Stimulated activated CD8-positive, alpha-beta memory T cell treated with anti-CD3 and anti-CD28 coated beads, Interleukin-4, amount 100 ng/mL, for 1 hour (primary cell): Measurements from ENCODE around the gene ALPK3.

Source experiments
- DNase-seq, 2 donors: peaks; one replicate each; pipeline ENCODE4 v3.0.0-alpha.2; 2020; ENCODE audit warnings: low read depth in 2 of 2, low spot score in 1 of 2

ALPK3 gene

DNA sequence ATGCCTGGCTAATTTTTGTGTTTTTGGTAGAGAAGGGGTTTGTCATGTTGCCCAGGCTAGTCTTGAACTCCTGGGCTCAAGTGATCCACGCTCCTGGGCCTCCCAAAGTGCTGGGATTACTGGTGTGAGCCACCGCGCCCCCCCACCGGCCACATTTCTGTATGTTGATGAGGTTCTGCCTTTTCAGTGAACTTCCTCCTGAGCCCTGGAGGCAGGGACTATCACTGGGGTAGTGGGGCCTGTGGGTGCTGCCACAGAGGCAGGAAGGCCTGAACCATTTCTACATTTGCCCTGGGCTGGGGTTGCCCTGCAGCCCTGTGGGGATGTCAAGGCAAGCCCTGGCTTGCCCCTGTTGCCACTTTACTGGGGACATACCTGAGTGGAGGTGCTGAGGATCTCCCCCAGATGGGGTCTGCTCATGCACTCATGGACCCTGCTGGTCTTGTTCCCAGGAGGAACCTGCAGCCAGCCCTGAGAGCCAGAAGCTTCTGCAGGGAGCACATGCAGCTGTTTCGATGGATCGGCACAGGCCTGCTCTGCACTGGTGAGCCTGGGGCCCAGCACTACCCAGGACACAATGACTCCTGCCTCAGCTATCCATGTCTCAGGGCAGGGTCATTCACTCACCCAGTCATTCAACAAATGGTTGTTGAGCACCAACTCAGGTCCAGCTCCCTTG is 73.0 kb downstream of the ALPK3 start:
- DNase-seq: no peak

DNA sequence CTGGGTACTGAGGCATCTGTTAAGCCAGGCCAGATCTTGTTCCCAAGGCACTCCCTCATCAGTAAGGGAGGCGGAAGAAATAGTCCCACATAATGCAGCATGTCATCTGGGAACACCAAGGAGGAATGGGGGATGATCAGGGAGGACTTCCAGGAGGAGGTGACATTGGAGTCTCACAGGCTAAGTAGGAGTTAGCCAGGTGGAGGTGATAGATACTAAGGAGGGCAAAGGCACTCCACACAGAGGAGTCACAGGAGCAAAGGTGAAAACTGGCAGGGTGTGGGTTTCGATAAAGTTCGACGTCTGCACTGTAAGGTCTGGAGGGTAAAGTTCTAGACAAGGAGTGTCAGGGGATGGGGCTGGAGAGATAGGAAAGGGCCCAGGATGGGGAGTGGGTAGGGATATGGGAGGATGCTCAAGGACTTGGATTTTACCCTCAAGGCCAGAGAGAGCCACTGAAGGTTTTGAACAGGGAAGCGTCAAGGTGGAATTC is 73.6 kb downstream of the ALPK3 start:
- no peak for DNase-seq

DNA sequence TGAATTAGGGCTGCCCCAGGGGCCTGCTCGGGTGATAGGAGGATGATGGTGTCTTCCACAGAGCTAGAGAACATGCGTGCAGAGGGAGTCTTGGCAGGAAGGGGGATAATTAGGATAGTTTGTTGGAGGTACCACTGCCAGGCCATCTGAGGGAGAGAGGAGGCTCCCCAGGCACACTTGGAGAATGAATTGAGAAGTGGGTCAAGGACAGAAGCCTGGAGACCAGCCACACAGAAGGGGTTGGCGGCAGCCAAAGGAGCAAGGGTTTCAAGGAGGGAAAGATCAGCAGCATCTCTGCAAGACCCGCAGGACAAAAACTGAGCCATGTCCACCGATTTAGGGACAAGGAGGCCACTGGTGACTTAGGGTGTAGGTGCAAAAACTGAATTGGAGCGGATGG is 74.2 kb downstream of the ALPK3 start:
- DNase-seq: no peak

DNA sequence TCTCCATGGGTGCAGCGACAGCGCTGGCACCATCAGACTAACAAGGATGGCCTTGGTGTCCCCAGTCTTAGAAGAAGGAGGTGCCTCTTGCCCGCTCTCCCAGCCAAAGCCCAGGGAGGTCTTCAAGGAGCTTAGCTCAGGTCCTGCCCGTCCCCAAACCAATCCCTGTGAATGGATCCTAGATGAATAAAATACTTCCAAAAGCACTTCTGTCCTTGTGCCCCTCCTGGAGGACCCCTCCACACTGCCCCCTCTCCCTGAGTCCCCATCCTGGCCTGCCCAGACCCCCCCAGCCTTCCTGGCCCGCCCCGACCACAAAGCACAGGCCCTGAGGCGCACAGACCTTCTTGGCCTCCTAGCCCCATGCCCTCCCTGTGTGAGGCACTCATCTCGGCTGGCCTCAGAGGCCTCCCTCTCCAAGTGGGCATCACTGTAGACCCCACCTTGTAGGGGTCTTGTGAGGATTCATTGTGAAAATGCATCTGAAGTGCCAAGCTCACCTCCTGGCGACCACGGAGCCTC is 75.7 kb downstream of the ALPK3 start:
- no peak for DNase-seq

DNA sequence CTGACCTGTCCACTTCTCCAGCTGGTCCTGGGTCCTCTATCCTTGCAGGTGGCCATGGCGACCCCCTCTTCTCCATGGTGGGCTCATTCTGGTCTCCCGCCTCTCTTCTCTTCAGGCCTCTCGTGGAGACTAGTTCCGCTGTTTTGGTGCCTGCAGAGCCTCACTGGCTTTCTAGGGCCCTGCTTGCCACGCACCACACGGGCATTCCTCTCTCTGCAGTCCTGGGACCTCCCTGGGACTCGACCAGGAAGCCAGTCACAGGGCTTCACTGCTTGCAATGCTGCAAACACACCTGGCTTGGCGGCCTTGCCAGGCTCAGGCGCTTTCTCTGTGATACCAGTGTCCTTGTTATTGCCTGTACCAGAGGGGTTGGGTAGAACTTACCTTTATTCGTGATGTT is 76.5 kb downstream of the ALPK3 start:
- no peak for DNase-seq

DNA sequence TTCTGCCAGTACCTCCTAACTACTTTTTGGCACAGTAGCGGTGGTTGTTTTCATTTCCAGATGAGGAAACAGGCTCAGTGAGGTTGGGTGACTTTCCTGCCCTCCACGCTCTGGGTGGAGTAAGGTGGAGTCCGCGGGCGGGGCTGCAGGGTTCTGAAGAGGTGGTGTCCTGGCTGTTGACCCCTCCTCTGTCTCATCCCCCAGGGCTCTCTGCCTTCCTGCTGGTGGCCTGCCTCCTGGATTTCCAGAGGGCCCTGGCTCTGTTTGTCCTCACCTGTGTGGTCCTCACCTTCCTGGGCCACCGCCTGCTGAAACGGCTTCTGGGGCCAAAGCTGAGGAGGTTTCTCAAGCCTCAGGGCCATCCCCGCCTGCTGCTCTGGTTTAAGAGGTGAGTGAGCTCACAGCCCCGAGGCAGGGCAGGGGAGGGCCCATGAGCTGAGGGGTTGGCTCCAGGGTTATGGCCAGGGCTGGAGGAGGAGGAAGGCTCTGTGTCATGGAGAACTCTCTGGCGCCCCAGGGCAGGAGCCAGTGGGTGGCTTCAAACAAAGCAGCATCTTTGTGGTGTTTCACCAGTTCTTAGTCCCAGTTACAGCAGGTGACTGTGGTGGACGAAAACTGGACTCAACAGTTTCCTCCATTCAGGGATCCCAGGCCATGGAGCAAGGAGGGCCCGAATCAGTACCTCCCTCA is 77.7 kb downstream of the ALPK3 start:
- DNase-seq: no peak

DNA sequence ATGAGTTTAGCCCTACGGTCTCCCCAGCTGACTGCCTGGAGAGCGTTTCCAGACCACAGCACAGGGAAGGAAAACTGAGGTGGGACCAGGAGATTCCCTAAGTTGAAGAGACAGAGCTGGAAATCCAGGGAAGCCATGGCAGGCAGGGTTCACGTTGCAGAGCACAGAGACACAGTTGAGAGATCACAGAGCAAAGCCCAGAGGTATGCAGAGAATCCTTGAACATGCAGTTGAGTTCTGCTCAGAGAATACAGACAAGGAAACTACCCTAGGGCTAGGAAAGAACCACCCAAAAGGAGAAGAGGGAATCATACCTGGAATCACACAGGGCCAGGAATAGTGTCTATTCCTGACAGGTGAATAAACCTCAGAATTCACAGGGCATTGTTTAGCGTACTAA is 81.6 kb downstream of the ALPK3 start:
- DNase-seq: no peak

DNA sequence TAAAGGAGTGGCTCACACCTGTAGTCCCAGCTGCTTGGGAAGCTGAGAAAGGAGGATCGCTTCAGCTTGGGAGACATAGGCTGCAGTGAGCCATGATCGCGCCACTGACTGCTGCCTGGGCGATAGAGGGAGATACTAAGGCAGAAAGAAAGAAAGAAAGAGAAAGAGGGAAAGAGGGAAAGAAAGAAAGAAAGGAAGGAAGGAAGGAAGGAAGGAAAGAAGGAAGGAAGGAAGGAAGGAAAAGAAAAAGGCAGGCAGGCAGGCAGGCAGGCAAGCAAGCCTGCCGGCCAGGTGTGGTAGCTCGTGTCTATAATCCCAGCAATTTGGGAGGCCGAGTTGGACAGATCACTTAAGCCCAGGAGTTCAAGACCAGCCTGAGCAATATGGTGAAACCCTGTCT is 82.6 kb downstream of the ALPK3 start:
- DNase-seq: no peak

DNA sequence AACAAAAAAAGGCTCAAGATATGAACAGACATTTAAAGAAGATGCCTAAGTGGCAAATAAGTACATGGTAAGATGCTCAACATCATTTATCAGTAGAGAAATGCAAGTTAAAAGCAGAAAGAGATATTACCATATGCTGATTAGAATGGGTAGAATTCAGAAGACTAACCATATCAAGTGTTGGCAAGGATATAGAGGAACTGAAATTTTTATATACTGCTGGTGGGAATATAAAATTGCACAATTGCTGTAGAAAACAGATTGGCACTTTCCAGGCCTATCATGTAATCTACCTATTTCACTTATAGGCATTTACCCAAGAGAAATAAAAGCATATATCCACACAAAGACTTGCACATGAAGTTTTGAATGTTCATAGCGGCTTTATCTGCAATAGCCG is 84.4 kb downstream of the ALPK3 start:
- no peak for DNase-seq

DNA sequence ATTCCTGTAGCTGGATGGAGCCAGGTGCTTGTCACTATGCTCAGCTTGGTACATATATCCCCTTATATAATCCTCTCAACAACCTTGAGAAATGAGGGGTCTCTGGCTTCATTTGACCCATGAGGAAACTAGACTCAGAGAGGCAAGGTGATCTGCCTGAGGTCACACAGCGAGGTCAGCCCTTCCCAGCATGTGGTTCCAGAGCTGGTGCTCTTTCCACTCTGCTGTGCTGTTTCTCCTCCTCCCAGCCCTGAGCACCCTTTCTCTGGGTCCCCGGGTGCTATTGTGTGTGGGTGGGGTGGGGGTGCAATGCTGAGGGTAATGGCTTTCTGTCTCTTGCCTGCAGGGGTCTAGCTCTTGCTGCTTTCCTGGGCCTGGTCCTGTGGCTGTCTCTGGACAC is 86.6 kb downstream of the ALPK3 start:
- no peak for DNase-seq

DNA sequence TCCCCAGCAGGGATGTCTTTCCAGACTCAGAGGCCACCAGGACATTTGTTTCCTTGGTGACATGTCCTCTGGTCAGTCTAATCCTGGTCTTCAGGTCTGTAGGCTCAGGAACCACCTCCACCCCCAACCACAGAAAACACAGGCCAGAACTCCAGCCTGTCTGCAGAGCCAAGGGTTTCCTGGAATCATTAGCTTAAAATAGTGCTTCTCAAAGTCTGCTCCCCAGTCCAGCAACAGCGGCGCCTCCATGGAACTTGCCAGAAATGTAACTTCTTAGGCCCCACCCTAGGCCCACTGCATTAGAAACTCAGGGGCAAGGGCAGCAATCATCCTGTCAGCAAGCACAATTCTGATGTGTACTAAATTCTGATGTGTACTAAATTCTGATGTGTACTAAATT is 87.3 kb downstream of the ALPK3 start:
- DNase-seq: no peak

DNA sequence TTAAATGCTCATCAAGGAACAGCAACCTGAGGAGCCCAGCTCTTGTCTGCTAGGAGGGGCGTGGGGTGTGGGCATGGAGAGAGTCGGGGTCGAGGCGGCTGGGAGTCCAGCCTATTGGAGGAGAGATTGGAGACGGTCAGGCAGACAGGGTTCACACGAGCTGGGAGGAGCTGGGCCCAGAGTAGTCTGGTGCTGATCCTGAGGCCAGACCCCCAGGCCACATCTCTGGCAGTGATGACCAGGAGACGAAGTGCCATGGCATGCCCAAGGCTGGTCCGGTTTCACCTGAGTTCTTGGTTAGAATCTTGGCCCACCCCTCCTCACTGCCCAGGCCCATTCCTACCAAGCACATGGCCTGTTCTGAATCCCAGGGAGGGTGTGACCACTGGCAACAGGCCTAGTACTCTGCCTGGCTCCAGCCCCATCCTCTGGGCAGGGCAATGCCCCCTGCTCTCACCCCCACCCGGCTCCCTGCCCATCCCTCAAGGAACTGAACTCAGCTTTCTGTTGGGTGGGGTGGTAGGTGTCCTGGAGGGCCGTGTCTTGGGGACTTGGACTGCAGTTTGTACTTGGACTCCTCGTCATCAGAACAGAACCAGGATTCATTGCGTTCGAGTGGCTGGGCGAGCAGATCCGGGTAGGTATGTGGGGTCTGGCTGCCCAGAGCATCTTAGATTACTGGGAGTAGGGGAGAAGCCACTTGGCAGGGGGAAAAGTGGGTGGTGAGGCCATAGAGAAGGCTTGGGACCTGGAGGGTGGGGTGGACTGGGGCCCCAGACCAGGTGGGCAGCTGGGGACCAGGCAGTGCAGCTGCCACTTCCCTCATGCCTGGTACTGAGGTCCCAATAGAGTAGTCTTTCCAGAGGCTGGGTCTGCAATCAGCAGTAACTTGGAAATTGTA is 88.1 kb downstream of the ALPK3 start:
- DNase-seq: no peak

DNA sequence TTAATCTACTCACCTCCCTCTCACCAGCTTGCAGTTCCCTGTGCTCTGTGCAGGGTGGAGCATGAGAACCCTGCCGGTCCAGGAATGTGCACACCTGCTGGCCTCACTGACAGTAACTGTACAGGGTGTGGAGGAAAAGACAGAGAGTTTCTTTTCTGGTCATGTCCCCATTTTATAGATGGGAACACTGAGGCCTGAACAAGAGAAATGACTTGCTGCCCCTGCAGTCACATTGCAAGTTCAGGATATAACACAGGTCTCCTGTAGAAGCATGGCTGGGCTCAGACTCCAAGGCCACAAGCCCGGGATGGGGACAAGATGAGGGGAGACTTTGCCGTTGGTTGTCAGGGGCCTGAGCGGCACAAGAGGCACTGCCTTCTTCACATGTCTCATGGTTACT is 90.6 kb downstream of the ALPK3 start:
- DNase-seq: no peak

DNA sequence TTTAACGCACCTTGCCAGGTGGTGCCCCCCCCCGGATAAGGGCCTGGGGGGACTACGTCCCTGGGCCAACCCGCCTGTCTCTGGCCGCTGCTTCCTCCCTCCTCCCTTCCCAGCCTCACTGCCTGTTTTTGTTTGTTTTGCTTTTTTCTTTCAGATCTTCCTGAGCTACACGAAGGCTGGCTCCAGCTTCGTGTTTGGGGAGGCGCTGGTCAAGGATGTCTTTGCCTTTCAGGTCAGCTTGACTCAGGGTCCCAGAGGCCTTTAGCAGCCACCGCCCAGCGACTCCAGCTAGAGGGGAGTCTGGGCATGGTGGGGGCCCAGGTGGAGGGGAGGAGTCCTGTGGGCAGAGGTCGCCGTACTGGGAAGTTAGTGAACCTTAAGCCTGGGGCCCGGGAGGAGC is 91.4 kb downstream of the ALPK3 start:
- DNase-seq: no peak

DNA sequence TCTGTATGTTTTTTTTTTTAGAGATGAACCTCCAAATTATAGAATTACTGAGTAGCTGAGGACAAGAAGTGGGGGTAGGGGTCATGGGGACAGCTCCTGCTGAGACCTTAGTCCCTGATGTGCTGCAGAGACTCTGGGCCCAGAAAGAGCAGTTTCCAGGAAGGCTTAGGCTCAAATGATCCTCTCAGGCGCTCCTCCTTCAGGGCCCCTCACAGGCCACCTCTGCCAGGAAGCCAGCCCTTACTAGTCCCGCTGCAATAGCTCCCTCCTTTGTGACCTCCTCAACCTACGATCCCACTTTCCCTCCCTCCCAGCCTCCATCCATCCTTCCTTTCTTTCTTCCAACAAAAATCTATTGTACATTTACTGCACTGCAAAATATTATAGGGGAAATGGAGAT is 91.9 kb downstream of the ALPK3 start:
- no peak for DNase-seq

DNA sequence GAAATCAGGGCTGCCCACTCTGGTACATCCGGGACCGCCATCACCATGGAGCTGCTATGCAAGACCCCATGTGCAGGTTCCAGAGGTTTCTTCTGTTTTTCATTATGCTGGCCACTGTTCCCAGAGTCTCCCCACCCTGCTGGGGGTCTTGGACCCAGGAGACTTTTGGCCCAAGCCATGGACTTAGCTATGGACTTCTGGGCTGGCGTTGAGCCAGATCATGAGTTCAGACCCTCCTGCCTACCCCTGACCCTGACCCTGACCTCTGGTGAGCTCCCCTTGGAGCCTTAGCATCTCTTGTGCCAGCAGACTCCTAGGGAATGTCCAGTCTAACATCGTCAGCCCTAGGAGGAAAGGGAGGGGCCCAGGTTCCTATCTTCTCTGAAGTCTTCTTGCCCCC is 92.6 kb downstream of the ALPK3 start:
- no peak for DNase-seq

DNA sequence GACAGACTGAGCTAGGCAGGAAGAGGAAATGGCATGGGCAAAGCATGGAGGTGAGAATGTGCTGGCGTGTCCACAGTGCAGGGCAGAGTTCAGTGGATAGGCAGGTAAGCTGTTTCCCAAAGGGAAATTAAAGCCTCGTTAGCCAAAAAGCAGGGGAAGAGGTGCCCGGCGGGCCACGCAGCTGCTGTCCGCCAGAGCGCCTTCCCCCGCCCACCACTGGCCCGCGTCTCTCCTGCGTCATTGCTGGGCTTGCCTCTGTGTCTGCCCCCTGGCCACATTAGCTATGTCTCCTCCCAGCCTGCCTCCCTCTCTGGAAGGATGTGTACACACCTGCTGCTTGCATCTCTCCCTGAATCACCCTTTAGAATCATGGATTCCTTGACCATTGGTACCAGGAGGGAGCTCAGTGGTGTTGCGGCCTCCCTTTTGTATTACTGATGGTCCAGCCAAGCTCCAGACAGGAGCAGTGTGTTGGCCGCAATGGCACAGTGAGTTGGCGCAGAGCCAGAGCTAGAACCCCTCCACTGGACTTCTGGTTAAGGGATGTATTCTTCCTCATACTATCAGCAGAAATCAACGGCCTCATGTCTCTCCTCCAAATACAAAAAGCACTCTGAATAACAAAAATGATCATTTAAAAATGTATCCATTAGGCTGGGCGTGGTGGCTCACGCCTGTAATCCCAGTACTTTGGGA is 93.9 kb downstream of the ALPK3 start:
- no peak for DNase-seq

DNA sequence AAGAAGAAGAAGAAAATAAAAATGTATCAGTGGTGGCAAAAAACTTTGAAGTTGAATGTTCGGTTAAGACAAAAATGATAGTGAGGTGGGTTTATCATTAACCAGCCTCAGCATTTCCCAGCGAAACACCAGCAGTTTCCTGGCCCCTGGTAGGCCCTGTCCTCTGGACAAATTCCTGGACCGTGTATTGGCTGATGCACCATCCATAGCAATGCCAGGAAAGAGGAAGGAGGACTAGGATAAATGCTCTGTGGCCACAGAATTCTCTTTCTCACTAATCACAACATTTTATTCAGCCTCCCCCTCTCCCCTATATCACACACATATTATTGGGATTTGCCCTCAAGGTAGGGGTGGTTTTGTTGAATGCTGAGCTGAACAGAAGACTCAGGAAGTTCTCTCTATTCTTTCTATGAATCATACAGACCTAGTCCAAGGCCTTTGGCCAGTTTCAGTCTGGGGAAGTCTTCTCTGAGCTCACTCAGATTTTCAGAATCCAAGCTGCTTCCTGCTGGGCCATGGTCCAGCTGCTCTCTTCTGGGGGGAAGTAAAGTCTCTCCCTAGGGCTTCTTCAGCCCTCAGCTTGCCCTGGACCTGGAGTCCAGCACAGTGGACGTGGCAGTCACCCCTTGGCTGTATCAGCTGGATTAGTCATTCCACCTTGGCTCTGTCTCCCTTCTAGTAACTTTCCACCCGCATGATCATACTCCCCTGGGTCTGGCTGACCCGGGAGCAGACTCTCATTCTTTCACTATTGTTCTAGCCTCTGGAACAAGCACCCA is 94.9 kb downstream of the ALPK3 start:
- no peak for DNase-seq

DNA sequence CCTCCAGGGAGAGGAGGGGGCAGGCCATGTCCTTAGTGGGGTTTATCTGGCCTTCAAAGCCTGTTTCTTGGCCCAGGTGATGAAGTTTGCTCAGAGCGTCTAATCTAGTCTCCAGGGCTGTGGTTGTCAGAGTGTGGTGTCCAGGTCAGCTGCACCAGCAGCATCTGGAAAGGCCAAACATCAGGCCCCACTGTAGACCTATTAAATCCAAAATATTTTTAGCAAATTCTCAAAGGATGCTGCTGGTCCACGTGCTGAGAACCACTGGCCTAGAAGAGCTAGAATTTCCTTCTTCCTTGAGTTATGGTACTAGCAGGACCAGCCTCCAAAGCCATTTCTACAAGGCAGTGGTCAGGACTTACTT is 96.2 kb downstream of the ALPK3 start:
- no peak for DNase-seq

DNA sequence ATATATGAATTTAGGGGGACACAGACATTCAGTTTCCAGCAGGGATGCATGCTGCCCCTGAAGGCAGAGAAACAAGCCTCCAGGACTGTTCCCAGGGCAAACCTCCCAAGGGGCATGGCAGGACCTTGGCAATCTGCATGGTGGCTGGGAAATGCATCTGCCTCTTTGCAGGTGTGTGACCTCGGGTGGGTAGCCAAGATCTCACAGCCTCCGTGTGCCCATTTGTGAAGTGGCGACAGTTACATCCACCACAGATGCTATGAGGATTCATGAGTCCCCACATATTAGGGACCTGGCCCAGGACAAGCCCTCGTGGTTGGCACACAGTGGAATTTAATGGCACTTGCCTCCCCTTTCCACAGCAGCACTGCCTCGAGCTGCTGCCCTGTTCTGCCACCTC is 97.2 kb downstream of the ALPK3 start:
- DNase-seq: no peak
